Vagina (tissue), 2 donors: ENCODE measurements around the gene PPFIBP1.

Experiments used
- POLR2A ChIP-seq, 2 donors: fragments of 450-650 bp; IDR thresholded peaks; one replicate each; pipeline ENCODE4 v1.6.1; 2017; ENCODE audit warnings: antibody characterized with exemption in 2 of 2, mild to moderate bottlenecking in 2 of 2, moderate library complexity in 2 of 2
- TF ChIP-seq, protein P1 (sequence below), 3 experiments: fragments of 450-650 bp in 2 of 3; fragments of 200-600 bp in 1 of 3; sonication (generic) in 1 of 3; IDR thresholded peaks; one replicate each; pipeline ENCODE4 v1.5.1; 2017 to 2019; ENCODE audit warnings: antibody characterized with exemption in 3 of 3, mild to moderate bottlenecking in 2 of 3, moderate library complexity in 2 of 3

DNA sequence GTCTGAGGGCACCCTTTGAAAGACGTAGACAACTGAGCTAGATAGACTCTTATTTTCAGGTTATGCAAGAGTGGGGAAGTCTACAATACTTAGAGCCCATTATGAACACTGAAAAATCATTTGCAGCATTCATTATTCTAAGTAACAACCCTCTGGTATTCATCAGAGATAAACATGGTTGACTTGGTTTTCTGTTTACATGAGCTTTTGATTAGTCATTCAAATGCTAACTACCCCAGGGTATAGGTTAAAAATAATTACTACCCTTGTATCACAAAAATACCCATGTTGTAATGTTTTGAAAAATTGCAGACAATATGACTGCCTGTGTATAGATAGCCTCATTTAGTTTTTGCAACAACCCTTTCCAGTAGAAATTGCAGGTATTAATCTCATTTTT is 78.5 kb downstream of the PPFIBP1 start:
- TF ChIP-seq, protein P1, sequence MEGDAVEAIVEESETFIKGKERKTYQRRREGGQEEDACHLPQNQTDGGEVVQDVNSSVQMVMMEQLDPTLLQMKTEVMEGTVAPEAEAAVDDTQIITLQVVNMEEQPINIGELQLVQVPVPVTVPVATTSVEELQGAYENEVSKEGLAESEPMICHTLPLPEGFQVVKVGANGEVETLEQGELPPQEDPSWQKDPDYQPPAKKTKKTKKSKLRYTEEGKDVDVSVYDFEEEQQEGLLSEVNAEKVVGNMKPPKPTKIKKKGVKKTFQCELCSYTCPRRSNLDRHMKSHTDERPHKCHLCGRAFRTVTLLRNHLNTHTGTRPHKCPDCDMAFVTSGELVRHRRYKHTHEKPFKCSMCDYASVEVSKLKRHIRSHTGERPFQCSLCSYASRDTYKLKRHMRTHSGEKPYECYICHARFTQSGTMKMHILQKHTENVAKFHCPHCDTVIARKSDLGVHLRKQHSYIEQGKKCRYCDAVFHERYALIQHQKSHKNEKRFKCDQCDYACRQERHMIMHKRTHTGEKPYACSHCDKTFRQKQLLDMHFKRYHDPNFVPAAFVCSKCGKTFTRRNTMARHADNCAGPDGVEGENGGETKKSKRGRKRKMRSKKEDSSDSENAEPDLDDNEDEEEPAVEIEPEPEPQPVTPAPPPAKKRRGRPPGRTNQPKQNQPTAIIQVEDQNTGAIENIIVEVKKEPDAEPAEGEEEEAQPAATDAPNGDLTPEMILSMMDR (IDR thresholded peaks at IDR 0.05): no peak
- no peak for TF ChIP-seq POLR2A (IDR thresholded peaks at IDR 0.05)
